ES-I3 (cell line): Measurements from ENCODE around the gene ANKS1B.

Experiments used
- H3K36me3 ChIP-seq: 2 replicates; pipeline ENCODE4 v1.6.1; 2013; ENCODE audit warnings: mild to moderate bottlenecking, low read length, control low read depth, moderate library complexity; ENCODE audit not compliant: insufficient read depth
- H3K4me1 ChIP-seq: 2 replicates; pipeline ENCODE4 v1.6.1; 2013; ENCODE audit warnings: mild to moderate bottlenecking, control low read depth, low read length; ENCODE audit not compliant: insufficient read depth
- H3K9ac ChIP-seq: 2 replicates; pipeline ENCODE4 v1.6.1; 2013; ENCODE audit warnings: low read depth, mild to moderate bottlenecking, low read length, moderate library complexity
- H3K9me3 ChIP-seq: 2 replicates; pipeline ENCODE4 v1.6.1; 2013; ENCODE audit warnings: mild to moderate bottlenecking, low read length, moderate library complexity; ENCODE audit not compliant: control insufficient read depth, insufficient read depth

Gene ANKS1B

GRCh38 chr12:99026332-99027054 is 958.2 kb downstream of the ANKS1B start:
- Histone ChIP-seq H3K36me3 (no peaks in the 10 kb centered on the region), H3K9ac (no peak overlapping the region), H3K4me1 (peaks cover 4% of the 10 kb centered on the region; the same call in 1 of the 2 replicates), H3K9me3 (peaks cover 7% of the 10 kb centered on the region; the same call in 1 of the 2 replicates)

GRCh38 chr12:99024870-99025269 is 959.9 kb downstream of the ANKS1B start:
- no peaks in the 10 kb centered on the region for H3K36me3 ChIP-seq
- H3K4me1 ChIP-seq = peaks cover 4% of the 10 kb centered on the region; the same call in 1 of the 2 replicates
- H3K9me3 ChIP-seq = peaks cover 7% of the 10 kb centered on the region; the same call in 1 of the 2 replicates
- H3K9ac ChIP-seq = no peak overlapping the region

GRCh38 chr12:99024191-99024590 is 960.5 kb downstream of the ANKS1B start:
- Histone ChIP-seq H3K9me3 (peaks cover 7% of the 10 kb centered on the region; the same call in 1 of the 2 replicates), H3K9ac (no peak overlapping the region), H3K4me1 (peaks cover 4% of the 10 kb centered on the region; the same call in 1 of the 2 replicates)

GRCh38 chr12:99020871-99021270 is 963.9 kb downstream of the ANKS1B start:
- Histone ChIP-seq H3K9ac (no peak overlapping the region), H3K4me1 (no peaks in the 10 kb centered on the region; the same call in 1 of the 2 replicates), H3K36me3 (no peaks in the 10 kb centered on the region), H3K9me3 (peaks cover 4% of the 10 kb centered on the region; the same call in 1 of the 2 replicates)

More at GRCh38 chr12:99024191-99024590, 960.5 kb downstream of the ANKS1B start:
- H3K36me3 ChIP-seq = no peaks in the 10 kb centered on the region

GRCh38 chr12:99019798-99020197 is 964.9 kb downstream of the ANKS1B start:
- Histone ChIP-seq H3K36me3 (no peaks in the 10 kb centered on the region), H3K4me1 (no peaks in the 10 kb centered on the region), H3K9ac (no peak overlapping the region), H3K9me3 (peaks cover 4% of the 10 kb centered on the region; the same call in 1 of the 2 replicates)

- no peak overlapping the region for H3K9ac ChIP-seq
- no peaks in the 10 kb centered on the region for H3K36me3 ChIP-seq
- H3K4me1 ChIP-seq = no peaks in the 10 kb centered on the region
- peaks cover 4% of the 10 kb centered on the region; the same call in 1 of the 2 replicates for H3K9me3 ChIP-seq
Measured at GRCh38 chr12:99017971-99018370, 966.8 kb downstream of the ANKS1B start.

- Histone ChIP-seq H3K4me1 (peaks cover 8% of the 10 kb centered on the region; the same call in 1 of the 2 replicates), H3K9me3 (no peaks in the 10 kb centered on the region), H3K36me3 (no peaks in the 10 kb centered on the region), H3K9ac (no peak overlapping the region)
Measured at GRCh38 chr12:99009654-99010296, 975.0 kb downstream of the ANKS1B start.

- peaks cover 8% of the 10 kb centered on the region; the same call in 1 of the 2 replicates for H3K4me1 ChIP-seq
- H3K36me3 ChIP-seq = no peaks in the 10 kb centered on the region
- H3K9ac ChIP-seq = no peak overlapping the region
- no peaks in the 10 kb centered on the region for H3K9me3 ChIP-seq
Measured at GRCh38 chr12:99005601-99006000, 979.1 kb downstream of the ANKS1B start.

GRCh38 chr12:99004799-99005466 is 979.8 kb downstream of the ANKS1B start:
- H3K36me3 ChIP-seq = no peaks in the 10 kb centered on the region
- no peak overlapping the region for H3K9ac ChIP-seq
- H3K9me3 ChIP-seq = no peaks in the 10 kb centered on the region
- peaks cover 5% of the 10 kb centered on the region; the same call in 1 of the 2 replicates for H3K4me1 ChIP-seq

- no peak overlapping the region for H3K9ac ChIP-seq
- H3K4me1 ChIP-seq = no peaks in the 10 kb centered on the region
- H3K36me3 ChIP-seq = no peaks in the 10 kb centered on the region
- no peaks in the 10 kb centered on the region for H3K9me3 ChIP-seq
Measured at GRCh38 chr12:99002731-99003130, 982.0 kb downstream of the ANKS1B start.

- Histone ChIP-seq H3K9me3 (no peaks in the 10 kb centered on the region), H3K36me3 (no peaks in the 10 kb centered on the region), H3K9ac (no peak overlapping the region), H3K4me1 (no peaks in the 10 kb centered on the region)
Measured at GRCh38 chr12:99002156-99002555, 982.6 kb downstream of the ANKS1B start.

- H3K9ac ChIP-seq = no peak overlapping the region
- no peaks in the 10 kb centered on the region for H3K9me3 ChIP-seq
- H3K4me1 ChIP-seq = no peaks in the 10 kb centered on the region
- H3K36me3 ChIP-seq = no peaks in the 10 kb centered on the region
Measured at GRCh38 chr12:98999559-98999958, 985.2 kb downstream of the ANKS1B start.

GRCh38 chr12:98998697-98999299 is 985.9 kb downstream of the ANKS1B start:
- Histone ChIP-seq H3K4me1 (no peaks in the 10 kb centered on the region), H3K9ac (no peak overlapping the region), H3K9me3 (no peaks in the 10 kb centered on the region), H3K36me3 (no peaks in the 10 kb centered on the region)

GRCh38 chr12:98997899-98998298 is 986.8 kb downstream of the ANKS1B start:
- no peaks in the 10 kb centered on the region for H3K36me3 ChIP-seq
- no peaks in the 10 kb centered on the region for H3K4me1 ChIP-seq
- H3K9ac ChIP-seq = no peak overlapping the region
- H3K9me3 ChIP-seq = no peaks in the 10 kb centered on the region
